ENCODE measurements around the gene ZNF654. TPM values are rescaled to one million over a fixed set of nuclear protein-coding genes. Genes with fewer than 3 reads are reported as not detected.

The ZNF654 gene
- total and polyA plus RNA-seq, 5 donors: 3.5 to 13.8 (median 11.5) TPM

DNA sequence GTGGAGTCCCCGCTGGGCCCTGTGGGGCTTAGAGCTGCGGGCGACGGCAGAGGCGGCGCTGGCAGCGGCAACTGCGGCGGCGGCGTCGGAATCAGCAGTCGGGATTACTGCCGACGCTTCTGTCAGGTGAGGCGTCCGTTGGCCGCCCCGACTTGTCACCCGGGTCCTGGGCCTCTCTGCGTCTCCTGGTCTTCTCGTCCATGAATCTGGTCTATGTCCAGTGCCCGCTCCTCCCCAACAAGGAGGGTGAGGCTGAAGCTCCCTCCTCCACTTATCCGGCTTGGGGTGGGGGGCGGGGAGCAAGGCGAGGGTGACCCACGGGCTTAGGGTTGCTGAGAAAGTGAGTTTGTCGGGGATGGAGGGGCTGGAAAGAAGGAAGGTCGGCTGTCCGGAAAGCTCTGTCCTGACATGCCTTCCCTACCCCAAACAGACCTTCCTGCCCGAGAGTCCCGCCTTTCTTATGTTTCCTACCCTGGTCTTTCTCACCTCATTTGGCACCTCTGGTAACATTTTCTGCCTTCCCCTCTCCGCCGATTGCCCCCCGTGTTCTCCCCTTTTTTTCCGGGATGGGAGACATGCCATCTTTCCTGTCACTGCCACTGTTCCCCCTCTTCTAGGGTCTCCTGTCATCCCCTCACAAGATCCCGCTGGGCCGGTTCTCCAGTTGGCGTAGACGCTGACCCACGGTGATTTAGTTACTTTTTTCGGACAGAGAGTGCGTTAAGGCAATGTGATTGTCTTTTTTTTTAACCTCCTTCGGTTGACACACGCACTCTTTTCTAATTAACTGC, 520 bp downstream of the ZNF654 start:
- H3K4me1 ChIP-seq (ENCODE audit: control insufficient read depth, insufficient read depth, low read length): no peaks in the 10 kb centered on the region
- DNase-seq: peak in 1 of 3 donors; percentile 47
- under 1% methylated on average over 45 of the region's 45 CpGs for WGBS
- H3K27me3 ChIP-seq (ENCODE audit: control insufficient read depth, insufficient read depth): no peaks in the 10 kb centered on the region
- peak overlapping the region; percentile 93 for H3K27ac ChIP-seq (ENCODE audit: low read length)
- H3K9me3 ChIP-seq (ENCODE audit: control insufficient read depth, low read length): no peaks in the 10 kb centered on the region
- ATAC-seq: peak; percentile 7 to 8
- intact Hi-C loops (cut with DNase I): loop anchor here in 1 of 4 donors (5.0 kb wide), 1 partner anchor 93 kb away; no protein-coding TSS in a partner anchor
- H3K4me3 ChIP-seq (ENCODE audit: low read length): peak overlapping the region; percentile 85

DNA sequence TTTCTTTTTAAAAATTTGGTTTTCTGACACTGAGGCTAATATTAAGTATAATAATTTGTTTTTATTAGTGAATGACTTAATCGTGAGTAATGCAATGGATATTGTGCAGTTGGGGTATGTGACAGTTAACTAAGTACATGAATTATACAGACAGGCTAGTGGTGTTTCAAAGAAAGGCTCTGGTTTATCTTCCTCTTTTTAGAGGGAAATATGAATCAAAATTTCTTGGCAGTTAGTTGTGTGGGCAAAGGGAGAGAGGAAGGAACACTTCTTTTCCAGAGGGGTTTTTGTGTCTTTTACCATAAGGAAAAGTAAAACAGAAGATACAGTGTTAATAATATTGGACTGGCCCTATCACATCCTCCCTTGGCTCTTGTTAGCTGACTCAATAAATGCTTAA, 2.7 kb downstream of the ZNF654 start:
- DNase-seq (no peak), ATAC-seq (no peak)
- Histone ChIP-seq H3K4me3 (ENCODE audit: low read length) (no peak overlapping the region), H3K27ac (ENCODE audit: low read length) (no peak overlapping the region), H3K9me3 (ENCODE audit: control insufficient read depth, low read length) (no peaks in the 10 kb centered on the region), H3K4me1 (ENCODE audit: control insufficient read depth, insufficient read depth, low read length) (no peaks in the 10 kb centered on the region), H3K27me3 (ENCODE audit: control insufficient read depth, insufficient read depth) (no peaks in the 10 kb centered on the region)
- WGBS: 9% methylated on average over 1 of the region's 1 CpG
- intact Hi-C loops (cut with DNase I): no loop called here

DNA sequence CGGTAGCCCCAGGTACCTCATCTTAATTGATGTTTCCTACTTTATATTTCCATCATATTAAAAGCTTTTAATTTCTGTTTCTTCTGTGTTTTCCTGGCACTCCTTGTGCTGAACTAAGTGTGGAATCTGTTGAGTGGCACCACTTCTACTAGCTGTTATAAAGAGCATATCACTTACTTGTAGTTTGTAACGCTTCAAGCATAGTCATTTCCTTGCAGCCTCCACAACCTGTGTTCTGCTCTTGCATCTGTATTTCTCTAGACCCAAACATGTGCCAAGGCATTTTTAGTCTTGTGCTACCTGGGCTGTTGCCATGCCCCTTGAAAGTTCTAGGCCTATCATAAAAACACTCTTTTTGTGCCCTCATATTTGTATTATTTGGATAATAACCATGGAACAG, 16.0 kb downstream of the ZNF654 start:
- intact Hi-C loops (cut with DNase I): no loop called here
- no peaks in the 10 kb centered on the region for H3K9me3 ChIP-seq (ENCODE audit: control insufficient read depth, low read length)
- H3K4me1 ChIP-seq (ENCODE audit: control insufficient read depth, insufficient read depth, low read length): no peaks in the 10 kb centered on the region
- no peak overlapping the region for H3K27ac ChIP-seq (ENCODE audit: low read length)
- DNase-seq: no peak
- ATAC-seq: no peak
- no peak overlapping the region for H3K4me3 ChIP-seq (ENCODE audit: low read length)
- 49% methylated on average over 2 of the region's 2 CpGs for WGBS
- no peaks in the 10 kb centered on the region for H3K27me3 ChIP-seq (ENCODE audit: control insufficient read depth, insufficient read depth)

GRCh38 chr3:88075497-88075896, 16.4 kb downstream of the ZNF654 start:
- ATAC-seq (no peak), DNase-seq (no peak)
- H3K27me3 ChIP-seq (ENCODE audit: control insufficient read depth, insufficient read depth): no peaks in the 10 kb centered on the region
- H3K9me3 ChIP-seq (ENCODE audit: control insufficient read depth, low read length): no peaks in the 10 kb centered on the region
- no peaks in the 10 kb centered on the region for H3K4me1 ChIP-seq (ENCODE audit: control insufficient read depth, insufficient read depth, low read length)
- WGBS: 42% methylated on average over 2 of the region's 2 CpGs
- no peak overlapping the region for H3K4me3 ChIP-seq (ENCODE audit: low read length)
- H3K27ac ChIP-seq (ENCODE audit: low read length): no peak overlapping the region
- intact Hi-C loops (cut with DNase I): no loop called here

DNA sequence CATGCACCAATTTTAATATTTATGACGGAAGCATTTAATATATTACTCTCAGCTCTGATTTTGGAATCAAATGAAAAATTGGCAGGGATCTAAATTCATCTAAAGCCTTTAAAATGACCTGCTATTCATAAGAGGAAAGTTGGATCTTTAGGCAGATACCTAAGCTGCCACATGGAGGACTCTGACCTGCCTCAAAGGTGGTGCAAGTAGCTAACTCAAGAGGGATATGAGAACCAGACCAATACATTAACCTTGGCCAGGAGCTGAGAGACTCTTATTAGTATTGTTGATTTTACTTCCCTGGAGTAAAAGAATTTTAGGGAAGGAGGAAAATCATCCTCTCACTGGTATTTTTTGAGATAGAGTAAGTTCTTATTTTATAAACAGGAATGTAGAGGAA, 17.7 kb downstream of the ZNF654 start:
- no peaks in the 10 kb centered on the region for H3K27me3 ChIP-seq (ENCODE audit: control insufficient read depth, insufficient read depth)
- 97% methylated on average over 1 of the region's 1 CpG for WGBS

DNA sequence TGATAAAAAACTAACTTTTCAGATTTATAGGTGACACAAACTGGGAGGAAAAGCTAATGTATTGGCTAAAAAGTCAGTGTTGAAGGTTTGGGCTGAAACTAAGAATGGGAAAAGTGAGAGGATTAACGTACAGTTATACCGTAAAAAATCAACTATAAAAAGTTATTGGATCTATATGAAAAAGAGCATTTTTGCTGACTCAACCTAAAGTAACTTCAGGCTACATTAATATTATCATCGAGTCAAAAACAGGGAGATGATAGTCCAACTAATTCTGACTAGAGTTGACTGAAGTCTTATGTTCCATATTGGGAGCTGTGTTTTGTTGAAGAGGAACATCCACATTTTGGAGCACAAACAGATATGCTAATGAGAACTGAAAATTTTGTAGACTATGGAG, 19.9 kb downstream of the ZNF654 start:
- intact Hi-C loops (cut with DNase I): no loop called here
- Histone ChIP-seq H3K4me1 (ENCODE audit: control insufficient read depth, insufficient read depth, low read length) (no peaks in the 10 kb centered on the region), H3K27me3 (ENCODE audit: control insufficient read depth, insufficient read depth) (no peaks in the 10 kb centered on the region), H3K9me3 (ENCODE audit: control insufficient read depth, low read length) (no peaks in the 10 kb centered on the region), H3K4me3 (ENCODE audit: low read length) (no peak overlapping the region), H3K27ac (ENCODE audit: low read length) (no peak overlapping the region)
- ATAC-seq (no peak), DNase-seq (no peak)
- 98% methylated on average over 3 of the region's 3 CpGs for WGBS

More for the DNA sequence above, 17.7 kb downstream of the ZNF654 start:
- ATAC-seq: no peak
- intact Hi-C loops (cut with DNase I): no loop called here
- Histone ChIP-seq H3K4me3 (ENCODE audit: low read length) (no peak overlapping the region), H3K27ac (ENCODE audit: low read length) (no peak overlapping the region), H3K4me1 (ENCODE audit: control insufficient read depth, insufficient read depth, low read length) (no peaks in the 10 kb centered on the region), H3K9me3 (ENCODE audit: control insufficient read depth, low read length) (no peaks in the 10 kb centered on the region)
- no peak for DNase-seq

GRCh38 chr3:88082854-88083253, 23.8 kb downstream of the ZNF654 start:
- ATAC-seq: no peak
- H3K9me3 ChIP-seq (ENCODE audit: control insufficient read depth, low read length): no peaks in the 10 kb centered on the region
- peak in 1 of 3 donors; percentile 10 for DNase-seq
- intact Hi-C loops (cut with DNase I): no loop called here
- WGBS: 87% methylated on average over 2 of the region's 2 CpGs
- H3K27ac ChIP-seq (ENCODE audit: low read length): no peak overlapping the region
- H3K27me3 ChIP-seq (ENCODE audit: control insufficient read depth, insufficient read depth): no peaks in the 10 kb centered on the region
- H3K4me1 ChIP-seq (ENCODE audit: control insufficient read depth, insufficient read depth, low read length): no peaks in the 10 kb centered on the region
- no peak overlapping the region for H3K4me3 ChIP-seq (ENCODE audit: low read length)

GRCh38 chr3:88084097-88084501, 25.0 kb downstream of the ZNF654 start:
- no peak for DNase-seq
- ATAC-seq: no peak
- Histone ChIP-seq H3K27ac (ENCODE audit: low read length) (no peak overlapping the region), H3K4me3 (ENCODE audit: low read length) (no peak overlapping the region), H3K27me3 (ENCODE audit: control insufficient read depth, insufficient read depth) (no peaks in the 10 kb centered on the region), H3K9me3 (ENCODE audit: control insufficient read depth, low read length) (no peaks in the 10 kb centered on the region), H3K4me1 (ENCODE audit: control insufficient read depth, insufficient read depth, low read length) (no peaks in the 10 kb centered on the region)
- intact Hi-C loops (cut with DNase I): no loop called here
- WGBS: 86% methylated on average over 2 of the region's 2 CpGs

DNA sequence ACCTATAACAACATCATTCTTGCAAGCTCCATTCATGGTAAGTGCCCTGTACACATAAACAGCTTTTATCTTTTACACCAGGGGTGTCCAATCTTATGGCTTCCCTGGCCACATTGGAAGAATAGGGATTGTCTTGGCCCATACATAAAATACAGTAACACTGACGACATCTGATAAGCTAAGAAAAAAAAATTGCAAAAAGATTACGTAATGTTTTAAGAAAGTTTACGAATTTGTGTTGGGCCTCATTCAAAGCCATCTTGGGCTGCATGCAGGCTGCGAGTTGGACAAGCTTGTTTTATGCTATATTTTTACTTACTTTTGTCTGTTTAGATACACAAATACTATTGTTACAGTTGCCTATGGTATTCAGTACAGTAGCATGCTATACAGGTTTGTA, 31.6 kb downstream of the ZNF654 start:
- H3K4me1 ChIP-seq (ENCODE audit: control insufficient read depth, insufficient read depth, low read length): peaks cover 3% of the 10 kb centered on the region
- H3K9me3 ChIP-seq (ENCODE audit: control insufficient read depth, low read length): no peaks in the 10 kb centered on the region
- H3K4me3 ChIP-seq (ENCODE audit: low read length): no peak overlapping the region
- WGBS: 81% methylated on average over 4 of the region's 4 CpGs
- intact Hi-C loops (cut with DNase I): no loop called here
- no peaks in the 10 kb centered on the region for H3K27me3 ChIP-seq (ENCODE audit: control insufficient read depth, insufficient read depth)
- DNase-seq: no peak
- no peak for ATAC-seq
- H3K27ac ChIP-seq (ENCODE audit: low read length): no peak overlapping the region

GRCh38 chr3:88092270-88092669, 33.2 kb downstream of the ZNF654 start:
- intact Hi-C loops (cut with DNase I): no loop called here
- no peak for DNase-seq
- no peak overlapping the region for H3K27ac ChIP-seq (ENCODE audit: low read length)
- no peak overlapping the region for H3K4me3 ChIP-seq (ENCODE audit: low read length)
- peaks cover 4% of the 10 kb centered on the region for H3K4me1 ChIP-seq (ENCODE audit: control insufficient read depth, insufficient read depth, low read length)
- no peak for ATAC-seq
- no peaks in the 10 kb centered on the region for H3K9me3 ChIP-seq (ENCODE audit: control insufficient read depth, low read length)
- H3K27me3 ChIP-seq (ENCODE audit: control insufficient read depth, insufficient read depth): no peaks in the 10 kb centered on the region

DNA sequence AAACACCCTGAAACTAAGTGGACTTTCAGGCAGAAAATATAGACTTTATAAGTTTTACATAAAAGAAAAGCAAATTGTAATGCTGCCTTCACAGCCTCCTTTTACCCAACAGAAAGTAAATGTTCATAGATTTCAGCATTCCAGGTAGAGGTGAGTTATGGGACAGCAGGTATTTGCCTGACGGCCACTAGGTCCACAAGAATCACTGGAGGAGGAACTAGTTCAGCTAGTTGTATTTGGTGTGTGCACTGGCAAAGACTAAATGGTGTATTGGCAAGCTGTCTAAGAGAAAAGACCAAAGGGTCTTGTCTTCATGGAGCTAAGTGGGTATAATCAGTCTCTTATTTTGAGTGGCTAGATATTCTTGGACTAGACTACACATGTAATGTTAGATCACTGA, 34.2 kb downstream of the ZNF654 start:
- H3K27ac ChIP-seq (ENCODE audit: low read length): no peak overlapping the region
- intact Hi-C loops (cut with DNase I): no loop called here
- H3K4me3 ChIP-seq (ENCODE audit: low read length): no peak overlapping the region
- no peak for DNase-seq
- no peaks in the 10 kb centered on the region for H3K9me3 ChIP-seq (ENCODE audit: control insufficient read depth, low read length)
- ATAC-seq: no peak
- 97% methylated on average over 1 of the region's 1 CpG for WGBS
- peaks cover 4% of the 10 kb centered on the region for H3K4me1 ChIP-seq (ENCODE audit: control insufficient read depth, insufficient read depth, low read length)
- no peaks in the 10 kb centered on the region for H3K27me3 ChIP-seq (ENCODE audit: control insufficient read depth, insufficient read depth)

DNA sequence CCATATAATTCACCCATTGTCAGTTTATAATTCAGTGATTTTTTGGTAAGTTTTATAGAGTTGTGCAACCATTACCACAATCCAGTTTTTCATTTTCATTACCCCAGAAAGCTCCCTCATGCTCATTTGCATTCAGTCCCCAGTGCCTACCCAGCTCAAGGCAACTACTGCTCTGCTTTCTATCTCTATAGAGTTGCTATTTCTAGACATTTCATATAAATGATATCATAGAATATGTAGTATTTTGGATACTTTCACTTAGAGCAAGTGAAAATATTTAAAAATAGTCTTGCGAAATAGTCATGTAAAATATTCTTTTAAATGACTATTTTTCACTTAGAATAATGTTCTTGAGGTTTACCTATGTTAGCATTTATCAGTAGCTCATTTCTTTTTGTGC, 42.1 kb downstream of the ZNF654 start:
- H3K9me3 ChIP-seq (ENCODE audit: control insufficient read depth, low read length): no peaks in the 10 kb centered on the region
- 91% methylated on average over 1 of the region's 1 CpG for WGBS
- no peak for DNase-seq
- H3K27me3 ChIP-seq (ENCODE audit: control insufficient read depth, insufficient read depth): no peaks in the 10 kb centered on the region
- no peak overlapping the region for H3K27ac ChIP-seq (ENCODE audit: low read length)
- peaks cover 4% of the 10 kb centered on the region for H3K4me1 ChIP-seq (ENCODE audit: control insufficient read depth, insufficient read depth, low read length)
- H3K4me3 ChIP-seq (ENCODE audit: low read length): no peak overlapping the region
- intact Hi-C loops (cut with DNase I): no loop called here
- no peak for ATAC-seq

Measured in right cardiac atrium (tissue), 5 donors.